Gastroesophageal sphincter (tissue), 3 donors: ENCODE measurements around the gene TET2.

Source experiments
- CTCF ChIP-seq, 4 experiments: fragments of 200-600 bp in 2 of 4; fragments of 450-650 bp in 2 of 4; sonication (generic) in 1 of 4; IDR thresholded peaks; one replicate each; pipeline ENCODE4 v1.5.1; 2017 to 2019; ENCODE audit warnings: antibody characterized with exemption in 4 of 4, mild to moderate bottlenecking in 2 of 4, moderate library complexity in 2 of 4
- POLR2A ChIP-seq, 2 donors: fragments of 450-650 bp; IDR thresholded peaks; one replicate each; pipeline ENCODE4 v1.6.1; 2017; ENCODE audit warnings: antibody characterized with exemption in 2 of 2, mild to moderate bottlenecking in 2 of 2, moderate library complexity in 1 of 2
- POLR2AphosphoS5 ChIP-seq: sonication (generic); formaldehyde crosslinking; IDR thresholded peaks from one replicate; pipeline ENCODE4 v1.6.1; 2017; ENCODE audit warnings: antibody characterized with exemption

GRCh38 chr4:105145903-105146275, 787 bp upstream of the TET2 start:
- TF ChIP-seq POLR2AphosphoS5 (no peak), CTCF (IDR thresholded peaks at IDR 0.05) (no peak), POLR2A (IDR thresholded peaks at IDR 0.05) (no peak)
